GM18909 (cell line): Measurements from ENCODE around the gene FANCI.

ENCODE experiments used
- ATAC-seq: cut with Tn5 transposase; IDR thresholded peaks from one replicate; pipeline ENCODE4 v1.9.1; 2021; ENCODE audit warnings: mild to moderate bottlenecking; ENCODE audit not compliant: unreplicated experiment, poor library complexity

FANCI gene

DNA sequence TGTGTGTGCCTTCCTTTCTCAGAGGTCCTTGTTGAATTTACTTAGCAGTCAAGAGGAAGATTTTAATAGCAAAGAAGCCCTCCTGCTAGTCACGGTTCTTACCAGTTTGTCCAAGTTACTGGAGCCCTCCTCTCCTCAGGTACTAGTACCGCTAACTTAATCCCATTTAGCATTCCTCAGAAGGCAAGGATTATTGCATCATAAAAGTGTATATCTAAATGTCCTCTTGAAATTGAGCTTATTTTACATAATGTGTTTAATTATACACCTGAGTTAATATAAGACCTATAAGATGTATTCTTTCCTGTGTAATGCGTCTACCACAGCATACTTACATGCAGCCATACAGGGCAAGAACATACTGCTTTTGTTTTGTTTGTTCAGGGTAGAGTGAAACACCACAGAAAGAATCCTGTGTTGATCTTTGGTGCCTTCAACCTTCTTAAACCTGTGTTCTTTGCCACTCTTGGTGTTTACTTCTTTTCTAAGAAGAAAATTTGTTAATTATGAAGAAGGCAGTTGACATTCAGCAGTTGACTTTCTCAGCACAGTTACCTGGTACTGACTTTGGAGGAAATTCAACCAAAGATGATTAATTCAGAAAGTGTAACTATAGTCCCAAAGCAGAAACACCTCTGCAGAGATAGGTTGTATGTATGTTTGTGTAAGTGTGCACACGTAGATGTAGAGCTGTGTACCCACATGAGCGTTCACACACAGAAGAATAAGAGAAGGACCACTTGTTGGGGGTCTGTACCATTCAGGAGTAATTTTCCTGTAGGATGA is 57.7 kb downstream of the FANCI start:
- ATAC-seq = no peak

DNA sequence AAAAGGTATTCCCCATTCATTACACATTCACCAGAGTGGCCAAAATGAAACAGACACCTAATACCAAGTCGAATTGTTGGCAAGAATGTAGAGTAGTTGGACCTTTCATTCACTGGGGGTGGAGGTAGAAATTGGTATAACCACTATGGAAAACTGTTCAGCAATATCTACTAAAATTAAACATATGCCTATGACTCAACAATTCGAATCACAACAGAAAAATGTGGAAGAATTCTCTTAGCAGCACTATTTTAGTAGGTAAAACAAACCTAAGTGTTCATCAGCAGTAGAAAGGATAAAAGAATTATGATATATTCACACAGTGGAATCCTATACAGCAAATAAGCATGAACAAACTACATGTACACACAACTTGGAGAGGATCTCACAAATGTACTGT is 60.2 kb downstream of the FANCI start:
- no peak for ATAC-seq

DNA sequence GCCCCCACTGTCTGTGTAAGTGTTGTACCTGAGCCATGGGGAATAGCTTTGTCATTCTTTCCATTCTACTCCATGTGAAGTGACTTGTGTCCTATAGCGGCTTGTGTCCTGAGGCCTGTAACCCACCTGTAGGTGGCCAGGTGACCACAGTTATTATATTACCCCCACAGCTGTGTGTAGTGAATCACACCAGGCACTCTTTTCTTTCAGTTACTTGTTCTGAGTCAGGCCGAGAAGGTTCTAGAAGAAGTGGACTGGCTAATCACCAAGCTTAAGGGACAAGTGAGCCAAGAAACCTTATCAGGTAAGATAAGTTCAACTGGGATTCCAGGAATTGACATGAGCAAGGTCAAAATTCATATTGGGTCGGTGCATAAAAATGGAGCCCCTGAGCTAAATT is 61.6 kb downstream of the FANCI start:
- ATAC-seq = no peak

DNA sequence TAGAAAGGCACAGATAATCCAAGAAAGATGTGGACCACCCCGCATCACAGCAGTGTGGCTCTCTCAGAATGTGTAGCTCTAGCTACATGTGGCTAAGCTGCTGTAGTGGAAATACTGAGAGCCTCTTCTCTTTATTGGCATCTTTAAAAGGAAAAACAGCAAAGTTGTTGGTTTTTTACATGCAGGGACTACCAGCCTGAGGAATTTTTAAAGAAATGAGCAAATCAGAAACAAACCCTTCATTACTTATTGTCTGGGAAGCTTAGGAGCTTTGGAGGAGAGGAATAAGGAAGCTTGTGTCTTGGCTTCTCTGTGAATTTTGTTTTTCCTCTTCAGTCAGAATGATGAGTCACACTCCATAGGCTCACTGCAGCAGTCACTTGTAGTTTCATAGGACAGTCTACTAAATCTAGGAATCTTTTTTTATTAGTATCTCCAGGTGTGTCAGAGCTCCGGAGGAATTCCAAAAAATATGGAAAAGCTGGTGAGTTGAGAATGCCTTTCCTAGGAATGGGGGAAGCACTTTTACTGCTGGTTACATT is 63.3 kb downstream of the FANCI start:
- no peak for ATAC-seq

DNA sequence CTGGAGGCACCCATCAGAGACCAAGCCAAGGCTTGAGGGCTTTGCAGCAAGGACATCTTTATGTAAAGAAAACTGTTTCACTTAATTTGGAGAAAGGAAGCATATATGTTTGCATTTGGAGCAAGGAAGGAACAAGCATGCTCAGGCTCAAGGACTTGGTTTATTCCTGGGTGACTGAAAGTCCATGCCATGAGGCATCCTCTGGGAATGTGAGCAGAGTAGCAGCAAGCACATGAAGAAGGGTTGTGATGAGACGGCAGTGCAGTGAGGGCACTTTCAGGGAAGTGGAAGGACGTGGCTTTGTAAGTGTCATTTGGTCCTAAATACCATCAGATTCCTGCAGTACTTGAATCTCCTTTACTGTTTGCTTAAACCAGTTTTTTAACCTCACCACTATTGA is 64.0 kb downstream of the FANCI start:
- no peak for ATAC-seq

DNA sequence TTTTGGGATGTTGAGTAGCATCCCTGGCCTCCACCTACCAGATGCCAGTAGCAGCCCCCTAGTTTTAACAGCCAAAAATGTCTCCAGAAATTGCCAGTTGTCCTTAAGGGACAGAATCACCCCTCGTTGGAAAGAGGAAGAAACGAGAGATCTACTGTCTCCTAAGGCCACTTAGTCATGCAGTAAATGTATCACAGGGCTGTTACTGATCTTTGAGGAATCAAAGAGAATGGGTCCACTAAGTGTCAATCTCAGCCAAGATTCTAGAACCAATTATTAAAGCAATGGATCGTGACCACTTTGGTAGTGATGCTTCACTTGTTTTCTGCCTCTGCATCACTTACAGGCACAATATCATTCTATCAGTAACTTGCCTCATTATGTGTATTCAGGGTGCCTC is 64.5 kb downstream of the FANCI start:
- ATAC-seq = no peak

DNA sequence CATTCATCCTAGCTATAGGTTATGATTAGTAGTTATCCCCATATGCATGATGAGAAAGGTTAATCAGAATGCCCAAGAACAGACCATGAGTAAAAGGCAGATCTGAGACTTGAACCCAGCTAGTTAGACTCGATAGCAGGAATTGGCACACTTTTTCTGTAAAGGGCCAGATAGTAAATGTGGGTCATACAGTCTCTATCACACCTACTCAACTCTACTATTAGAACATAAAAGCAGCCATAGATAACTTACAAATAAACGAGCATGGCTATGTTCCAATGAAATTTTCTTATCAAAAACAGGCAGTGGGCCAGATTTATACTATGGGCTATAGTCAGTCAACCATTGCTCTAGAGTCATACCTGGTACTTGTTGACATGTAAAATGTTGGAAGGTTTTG is 66.2 kb downstream of the FANCI start:
- no peak for ATAC-seq

DNA sequence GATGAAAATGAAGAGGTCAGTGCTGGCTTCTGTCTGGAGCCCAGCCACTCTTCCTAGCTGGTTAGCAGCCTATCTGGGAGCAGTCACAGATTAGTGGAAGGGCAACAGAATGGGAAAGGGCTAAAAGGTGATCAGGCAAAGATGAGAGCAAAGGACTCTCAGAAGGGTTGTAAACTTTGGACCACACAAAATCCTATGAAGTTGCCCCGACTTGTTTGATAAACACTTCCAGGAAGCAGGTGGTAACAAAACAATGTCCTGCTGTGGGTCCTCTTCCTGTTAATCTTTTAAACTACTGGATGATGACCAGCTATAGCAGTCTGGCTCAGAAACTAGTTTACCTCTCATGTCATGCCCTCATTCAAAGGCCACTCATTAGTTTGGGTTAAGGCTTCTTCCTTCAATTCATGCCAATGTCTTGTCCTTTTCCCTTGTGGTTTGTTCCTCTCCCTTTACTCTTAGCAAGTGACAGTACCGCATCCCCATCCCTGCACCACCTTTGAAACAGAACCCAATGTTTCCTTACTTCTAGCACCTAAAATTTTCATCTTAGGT is 71.7 kb downstream of the FANCI start:
- no peak for ATAC-seq

DNA sequence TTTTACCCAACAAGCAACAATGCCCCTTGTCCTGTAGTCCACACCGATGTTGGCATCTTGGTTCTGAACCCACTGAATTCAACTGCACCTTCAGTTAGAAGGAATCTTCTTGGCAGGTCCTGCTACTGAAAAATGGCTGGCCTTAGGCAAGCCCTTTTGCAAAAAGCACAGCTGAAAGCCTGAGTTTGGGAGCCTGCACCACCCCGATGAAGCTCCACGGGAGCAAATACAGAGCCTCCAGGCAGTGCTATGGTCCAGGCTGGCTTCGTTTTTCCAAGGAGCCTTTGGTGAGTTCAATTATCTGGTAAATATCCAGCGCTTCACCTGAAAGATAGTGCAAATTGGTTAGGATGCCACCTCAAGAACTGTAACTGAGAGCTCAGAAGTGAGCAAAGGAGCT is 72.7 kb downstream of the FANCI start:
- no peak for ATAC-seq

DNA sequence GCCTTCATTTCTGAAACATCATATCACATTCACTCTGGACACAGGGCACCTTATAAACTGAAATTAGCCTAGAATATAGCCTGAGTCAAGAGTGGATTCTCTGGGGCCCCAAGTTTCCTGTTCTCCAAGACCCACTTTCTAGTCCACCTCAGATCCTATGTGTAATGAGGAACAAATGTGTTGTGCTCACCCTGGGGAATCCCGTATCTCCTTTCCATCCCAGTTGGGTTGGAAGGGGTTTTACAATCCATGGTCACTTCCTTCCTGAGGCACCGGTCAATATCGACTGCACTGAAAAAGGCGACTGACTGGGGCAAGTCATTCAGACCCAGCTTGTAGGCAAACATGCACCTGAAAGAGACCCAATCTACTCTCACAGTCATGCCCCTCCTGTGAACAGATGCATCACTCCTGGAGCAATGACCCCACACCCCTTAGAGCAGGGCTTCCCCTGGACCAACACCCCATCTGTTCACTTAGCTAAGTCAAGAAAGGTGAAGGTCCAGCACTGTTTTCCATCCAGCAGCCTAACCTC is 73.5 kb downstream of the FANCI start:
- ATAC-seq = no peak

DNA sequence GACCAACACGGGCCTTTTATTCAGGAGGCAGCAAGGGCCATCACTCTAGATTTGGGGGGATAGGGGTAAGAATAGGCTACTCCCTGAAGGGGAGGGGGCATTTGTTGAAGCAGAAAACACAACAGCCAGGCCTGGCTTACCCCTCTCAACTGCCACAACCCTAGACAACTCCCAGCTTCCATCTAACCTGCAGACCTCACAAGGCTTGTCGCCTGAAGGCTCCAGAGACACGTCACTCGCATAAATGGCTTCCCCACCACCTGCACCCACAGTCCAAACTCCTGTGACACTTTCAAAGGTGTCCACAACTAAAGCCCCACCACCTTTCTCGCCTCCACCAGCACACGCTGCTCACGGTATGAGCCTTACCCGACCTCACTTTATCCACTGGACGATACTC is 75.9 kb downstream of the FANCI start:
- ATAC-seq = no peak

DNA sequence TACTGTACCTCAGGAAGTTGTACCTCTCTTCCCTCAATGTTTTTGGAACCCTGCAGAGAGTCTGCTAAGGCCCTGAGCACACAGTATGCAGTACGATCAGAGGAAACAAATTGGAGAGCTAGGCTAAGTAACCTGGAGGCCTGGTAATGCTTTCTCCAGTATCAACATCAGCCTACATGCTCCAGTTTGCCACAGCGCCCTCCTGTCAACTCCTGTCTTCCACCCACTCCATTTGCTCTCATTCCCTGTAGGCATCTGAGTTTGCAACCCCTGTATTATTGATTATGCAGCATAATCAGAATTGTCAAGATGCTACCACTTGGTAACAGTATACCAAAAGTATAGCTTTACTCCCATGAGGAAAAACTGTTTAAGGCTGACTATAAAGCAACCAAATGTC is 76.4 kb downstream of the FANCI start:
- no peak for ATAC-seq

DNA sequence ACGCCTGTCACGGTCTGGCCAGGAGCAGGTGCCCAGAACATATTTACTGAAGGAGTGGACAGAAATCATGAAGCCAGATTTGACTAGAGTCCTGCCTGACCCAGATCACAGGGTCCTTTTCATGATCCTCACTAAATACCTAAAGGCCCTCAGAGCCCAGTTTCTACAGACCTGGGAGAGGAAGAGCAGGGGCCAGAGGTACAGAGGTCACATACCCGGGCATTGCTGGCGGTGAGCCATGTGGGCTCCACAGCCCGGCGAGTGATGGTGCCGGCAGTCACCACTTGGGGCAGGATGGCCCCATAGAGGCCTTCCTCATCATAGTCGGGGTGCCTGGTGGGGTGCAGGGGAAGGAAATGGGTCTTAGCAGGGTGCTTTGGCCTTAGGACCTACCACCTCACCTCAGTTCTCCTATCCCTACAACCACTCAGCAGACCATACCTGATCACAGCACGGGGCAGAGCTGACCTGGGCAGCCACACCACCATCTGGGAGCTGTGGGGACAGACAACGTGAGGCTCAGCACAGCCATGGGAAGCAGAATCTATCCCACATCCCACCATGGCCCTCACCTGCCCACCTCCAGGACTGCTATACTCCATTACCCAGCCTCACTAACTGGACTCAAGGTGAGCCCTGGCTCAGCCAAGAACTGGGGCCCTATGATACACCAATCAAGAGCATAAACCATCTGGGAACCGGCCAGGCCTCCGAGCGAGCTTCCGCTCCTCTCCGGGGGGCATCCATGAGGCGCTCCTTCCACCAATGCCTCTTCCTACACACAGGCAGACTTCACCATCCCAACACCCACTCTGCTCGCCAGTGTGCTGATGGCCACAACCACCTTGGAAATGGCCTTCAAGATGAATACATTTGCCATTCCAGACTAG is 78.0 kb downstream of the FANCI start:
- no peak for ATAC-seq

DNA sequence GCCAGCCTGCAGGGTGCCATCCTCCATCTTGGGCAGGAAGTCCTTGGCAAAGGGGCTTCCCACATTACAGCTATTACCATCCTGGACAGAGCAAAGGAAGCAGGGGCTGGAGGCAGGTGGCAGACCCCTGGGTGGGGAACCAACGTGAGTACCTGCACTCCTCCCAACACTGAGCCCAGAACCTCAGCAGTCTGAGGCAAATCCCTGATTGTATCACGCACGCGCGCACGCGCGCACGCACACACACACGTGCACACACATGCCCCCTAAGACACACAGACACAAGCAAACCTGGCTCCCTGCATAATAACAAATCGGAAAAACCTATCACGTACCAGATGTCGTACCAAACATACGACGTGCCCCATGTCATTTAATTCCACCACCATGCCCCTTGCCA is 79.0 kb downstream of the FANCI start:
- no peak for ATAC-seq

DNA sequence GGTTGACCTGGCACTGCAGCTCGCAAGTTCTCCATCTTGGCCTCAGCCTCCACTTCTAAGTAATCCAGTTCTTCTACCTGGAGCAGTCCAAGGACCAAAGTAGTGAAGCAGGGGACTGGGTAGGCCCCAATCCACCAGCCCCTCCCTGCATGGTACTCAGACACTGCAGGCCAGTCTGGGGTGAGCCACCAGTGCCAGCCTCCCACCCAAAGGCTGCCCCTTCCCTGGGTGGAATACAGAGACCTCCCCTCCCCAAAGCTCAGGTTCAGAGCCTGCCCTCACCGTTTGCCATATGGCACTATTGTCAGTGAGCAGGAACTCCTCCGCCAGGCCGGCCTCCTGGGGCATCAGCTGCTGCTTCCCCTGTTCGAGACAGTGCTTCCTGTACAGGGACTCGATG is 80.0 kb downstream of the FANCI start:
- no peak for ATAC-seq

DNA sequence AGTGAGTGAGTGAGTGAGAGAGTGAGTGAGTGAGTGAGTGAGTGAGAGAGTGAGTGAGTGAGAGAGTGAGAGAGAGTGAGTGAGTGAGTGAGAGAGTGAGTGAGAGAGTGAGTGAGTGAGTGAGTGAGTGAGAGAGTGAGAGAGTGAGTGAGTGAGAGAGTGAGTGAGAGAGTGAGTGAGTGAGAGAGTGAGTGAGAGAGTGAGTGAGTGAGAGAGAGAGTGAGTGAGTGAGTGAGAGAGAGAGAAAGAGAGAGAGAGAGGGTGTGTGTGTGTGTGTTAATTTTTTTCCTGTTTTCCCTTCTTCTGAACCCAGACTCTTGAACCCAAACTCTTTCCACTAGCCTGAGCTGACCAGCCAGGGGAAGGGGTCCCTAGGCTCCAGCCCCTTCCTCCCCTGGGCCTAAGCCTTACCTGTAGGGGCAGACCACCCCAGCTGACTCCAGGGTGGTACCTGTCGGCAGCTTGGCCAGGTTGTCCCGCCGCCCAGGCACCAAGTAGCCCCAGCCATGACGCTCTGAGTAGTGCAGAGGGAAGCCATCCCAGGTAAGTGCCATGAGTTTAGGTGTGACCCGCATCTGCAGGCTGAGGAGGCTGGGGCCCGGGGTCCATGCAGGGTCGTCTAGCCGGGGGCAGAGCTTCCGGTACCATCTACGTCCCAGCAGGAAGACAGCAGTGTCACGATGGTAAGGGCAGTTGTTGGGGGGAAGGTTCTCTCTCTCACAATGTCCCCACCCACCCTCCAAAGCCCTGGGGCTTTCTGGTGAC is 81.4 kb downstream of the FANCI start:
- no peak for ATAC-seq

DNA sequence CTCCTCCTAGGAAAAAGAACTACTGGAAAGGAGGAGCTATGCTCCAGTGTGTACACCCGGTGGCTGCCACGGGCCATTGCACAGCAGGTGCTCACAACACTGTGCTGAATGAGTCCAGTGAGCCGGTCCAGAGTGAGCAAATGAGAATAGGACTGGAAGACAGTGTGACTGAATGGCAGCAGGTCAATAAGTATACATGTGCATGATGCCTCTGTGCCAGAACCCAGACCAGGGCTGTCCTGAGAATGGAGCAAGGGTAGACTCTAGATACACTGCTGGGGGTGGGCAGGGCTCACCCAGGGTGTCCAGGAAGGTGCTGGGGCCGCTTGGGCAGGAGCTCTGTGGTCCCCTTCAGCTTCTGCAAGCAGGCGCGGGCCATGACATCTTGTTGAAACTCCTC is 82.5 kb downstream of the FANCI start:
- no peak for ATAC-seq

DNA sequence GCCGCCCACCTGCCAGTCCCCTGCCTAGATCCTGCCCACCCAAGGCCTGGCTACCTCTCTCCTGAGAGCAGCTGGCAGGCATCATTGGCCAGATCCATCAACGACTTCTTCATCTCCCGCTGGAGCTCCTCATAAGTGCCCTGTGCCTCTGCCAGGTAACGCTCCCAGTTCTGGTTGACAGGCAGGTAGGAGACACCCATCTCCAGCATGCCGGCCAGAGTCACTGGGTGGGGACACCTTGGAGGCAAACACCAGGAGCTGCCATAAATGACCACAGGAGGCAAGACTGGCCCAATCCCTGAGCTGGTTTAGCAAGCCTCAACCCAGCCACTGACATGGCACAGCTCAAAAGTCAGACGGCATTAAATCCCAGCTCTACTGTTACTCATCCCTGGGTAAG is 83.3 kb downstream of the FANCI start:
- no peak for ATAC-seq

DNA sequence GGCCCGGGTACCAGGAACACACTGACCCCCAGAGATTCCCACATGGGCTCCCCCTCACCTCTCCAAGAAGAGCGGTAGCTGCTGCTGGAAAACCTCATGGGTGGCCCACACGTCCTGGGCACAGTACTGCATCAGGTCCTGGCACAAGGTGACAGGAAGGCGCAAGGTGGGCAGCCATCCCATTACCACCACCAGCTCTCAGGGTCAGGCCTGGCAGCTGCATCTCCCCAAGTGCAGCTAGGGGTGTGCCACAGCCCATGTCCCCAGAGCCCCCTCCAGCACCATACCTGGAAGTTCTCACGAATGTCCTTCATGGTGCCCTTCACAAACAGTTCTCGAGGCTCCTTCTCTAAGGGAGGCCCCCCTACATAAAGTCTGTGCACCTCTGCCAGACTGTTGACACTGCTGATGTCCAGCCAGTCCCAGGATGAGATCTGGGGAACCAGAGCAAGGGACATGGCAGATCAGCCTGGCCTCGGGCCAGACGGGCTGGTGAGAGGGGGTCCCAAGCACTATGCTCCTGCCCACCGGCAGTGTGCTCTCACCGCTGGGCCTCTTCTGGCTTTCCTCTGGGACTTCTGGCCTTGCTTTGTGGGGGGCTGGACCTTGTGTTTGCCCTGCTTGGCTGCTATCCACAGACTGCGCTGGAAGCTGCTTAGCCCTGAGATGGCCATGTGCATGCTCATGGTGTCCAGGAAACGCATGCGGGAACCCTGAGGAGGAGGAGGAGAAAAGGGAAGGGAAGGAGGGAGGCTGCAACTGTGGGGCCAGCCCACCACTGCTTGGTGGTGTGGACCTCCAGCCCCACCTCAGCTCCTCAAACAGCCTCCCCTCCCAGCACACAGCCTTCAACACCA is 84.8 kb downstream of the FANCI start:
- ATAC-seq = no peak
